Spleen (tissue), 7 donors: Measurements from ENCODE around the gene BMP15.

Experiments
- POLR2A ChIP-seq, 3 donors: fragments of 450-650 bp; IDR thresholded peaks; one replicate each; pipeline ENCODE4 v1.5.1; 2017; ENCODE audit warnings: antibody characterized with exemption in 3 of 3, mild to moderate bottlenecking in 1 of 3
- POLR2AphosphoS5 ChIP-seq, 3 donors: sonication (generic); formaldehyde crosslinking; IDR thresholded peaks; one replicate each; pipeline ENCODE4 v1.5.1; 2017; ENCODE audit warnings: antibody characterized with exemption in 3 of 3
- TF ChIP-seq, protein P1 (sequence below), 11 experiments: fragments of 200-600 bp in 7 of 11; fragments of 450-650 bp in 4 of 11; sonication (generic) in 4 of 11; IDR thresholded peaks in 8 of 11; conservative IDR thresholded peaks in 3 of 11; 1 replicate in 7 of 11; 2 replicates in 4 of 11; pipeline versions ENCODE4 v1.4.0 to v1.8.0; 2016 to 2021; ENCODE audit warnings: antibody characterized with exemption in 11 of 11, inconsistent platforms in 4 of 11, mild to moderate bottlenecking in 1 of 11
- donor health status: DM: no; HTN: no; CAD: no; lungs with moderate emphysema.
- donor health status: DM: no; HTN: no; CAD: no.
- donor health status: DM: no; HTN: no; CAD: no.

DNA sequence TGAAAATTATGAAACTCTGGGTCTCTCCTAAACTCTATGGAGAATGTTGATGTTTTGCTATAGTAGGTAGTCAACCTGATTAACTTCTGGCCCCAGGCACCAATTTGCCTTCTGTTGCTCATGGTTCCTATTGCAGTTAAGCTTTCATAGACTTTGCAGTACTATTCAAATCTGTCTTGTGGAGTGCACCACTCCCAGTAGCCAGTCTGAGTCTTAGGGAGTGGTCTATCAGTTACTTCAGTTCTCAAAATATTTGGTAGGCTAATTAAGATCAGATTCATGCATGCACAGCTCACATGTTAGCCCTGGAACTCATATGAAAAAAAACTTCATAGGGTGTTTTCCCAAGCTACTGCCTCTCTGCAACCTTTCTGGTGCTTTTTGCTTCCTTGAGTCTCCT lies 53.3 kb downstream of the BMP15 start:
- TF ChIP-seq POLR2AphosphoS5 (IDR thresholded peaks at IDR 0.05): no peak
- no peak for TF ChIP-seq POLR2A (IDR thresholded peaks at IDR 0.05)
- TF ChIP-seq, protein P1, sequence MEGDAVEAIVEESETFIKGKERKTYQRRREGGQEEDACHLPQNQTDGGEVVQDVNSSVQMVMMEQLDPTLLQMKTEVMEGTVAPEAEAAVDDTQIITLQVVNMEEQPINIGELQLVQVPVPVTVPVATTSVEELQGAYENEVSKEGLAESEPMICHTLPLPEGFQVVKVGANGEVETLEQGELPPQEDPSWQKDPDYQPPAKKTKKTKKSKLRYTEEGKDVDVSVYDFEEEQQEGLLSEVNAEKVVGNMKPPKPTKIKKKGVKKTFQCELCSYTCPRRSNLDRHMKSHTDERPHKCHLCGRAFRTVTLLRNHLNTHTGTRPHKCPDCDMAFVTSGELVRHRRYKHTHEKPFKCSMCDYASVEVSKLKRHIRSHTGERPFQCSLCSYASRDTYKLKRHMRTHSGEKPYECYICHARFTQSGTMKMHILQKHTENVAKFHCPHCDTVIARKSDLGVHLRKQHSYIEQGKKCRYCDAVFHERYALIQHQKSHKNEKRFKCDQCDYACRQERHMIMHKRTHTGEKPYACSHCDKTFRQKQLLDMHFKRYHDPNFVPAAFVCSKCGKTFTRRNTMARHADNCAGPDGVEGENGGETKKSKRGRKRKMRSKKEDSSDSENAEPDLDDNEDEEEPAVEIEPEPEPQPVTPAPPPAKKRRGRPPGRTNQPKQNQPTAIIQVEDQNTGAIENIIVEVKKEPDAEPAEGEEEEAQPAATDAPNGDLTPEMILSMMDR (IDR thresholded peaks at IDR 0.05 in 8 of 11, conservative IDR thresholded peaks at IDR 0.05 in 3 of 11): no peak
